HG03196 (cell line): Measurements from ENCODE around the gene GLCE.
"Not testable (repeated sequence)": the region's sequence is repeated elsewhere in the genome, so short reads cannot be mapped to it uniquely, and the experiment has no call there.

Experiments
- ATAC-seq: cut with Tn5 transposase; IDR thresholded peaks from one replicate; pipeline ENCODE4 v1.9.1; 2021; ENCODE audit not compliant: unreplicated experiment

Gene GLCE

GRCh38 chr15:69293741-69294615 lies 133.5 kb downstream of the GLCE start:
- ATAC-seq, result no peak

GRCh38 chr15:69296606-69297005 lies 136.2 kb downstream of the GLCE start:
- no peak for ATAC-seq

GRCh38 chr15:69297642-69298353 lies 137.4 kb downstream of the GLCE start:
- no peak for ATAC-seq

- ATAC-seq, result no peak
Observed at GRCh38 chr15:69298354-69298696, 137.9 kb downstream of the GLCE start.

- no peak for ATAC-seq
Observed at GRCh38 chr15:69298697-69299441, 138.4 kb downstream of the GLCE start, which contains the start of gene PAQR5. PAQR5 (plus strand) TSS chr15:69298912; CDS start chr15:69360081, 61,169 bp downstream.

GRCh38 chr15:69299451-69299886 lies 139.0 kb downstream of the GLCE start:
- ATAC-seq, result no peak

- no peak for ATAC-seq
Observed at GRCh38 chr15:69299943-69300588, 139.6 kb downstream of the GLCE start.

- not testable (repeated sequence) for ATAC-seq
Observed at GRCh38 chr15:69301101-69301500, 140.7 kb downstream of the GLCE start.

- not testable (repeated sequence) for ATAC-seq
Observed at GRCh38 chr15:69302087-69302486, 141.7 kb downstream of the GLCE start.

- no peak for ATAC-seq
Observed at GRCh38 chr15:69302929-69303328, 142.5 kb downstream of the GLCE start.

GRCh38 chr15:69303337-69304181 lies 143.1 kb downstream of the GLCE start:
- no peak for ATAC-seq

GRCh38 chr15:69304182-69304545 lies 143.7 kb downstream of the GLCE start:
- ATAC-seq, result no peak

- no peak for ATAC-seq
Observed at GRCh38 chr15:69305204-69305931, 144.9 kb downstream of the GLCE start.

- no peak for ATAC-seq
Observed at GRCh38 chr15:69305933-69306568, 145.6 kb downstream of the GLCE start.

GRCh38 chr15:69307939-69308338 lies 147.5 kb downstream of the GLCE start:
- ATAC-seq, result no peak

- ATAC-seq, result no peak
Observed at GRCh38 chr15:69308949-69309348, 148.5 kb downstream of the GLCE start.

GRCh38 chr15:69311319-69311721 lies 150.9 kb downstream of the GLCE start:
- no peak for ATAC-seq

- no peak for ATAC-seq
Observed at GRCh38 chr15:69313432-69314000, 153.1 kb downstream of the GLCE start.

GRCh38 chr15:69314131-69314530 lies 153.7 kb downstream of the GLCE start:
- ATAC-seq, result no peak
